ENCODE results near the gene CD300LB.

Gene CD300LB

GRCh38 chr17:74547736-74548135 lies 16.5 kb upstream of the CD300LB start:
- no peak for DNase-seq

GRCh38 chr17:74547264-74547663 lies 16.0 kb upstream of the CD300LB start:
- DNase-seq, result no peak

GRCh38 chr17:74546586-74546985 lies 15.3 kb upstream of the CD300LB start:
- no peak for DNase-seq

GRCh38 chr17:74545843-74546230 lies 14.6 kb upstream of the CD300LB start, which contains the start of gene CD300C:
Gene CD300C, minus strand, starts transcription at chr17:74546115. Its CDS starts 333 bp downstream, at chr17:74545782.
- DNase-seq, result no peak

- no peak for DNase-seq
Observed at GRCh38 chr17:74544991-74545842, 13.9 kb upstream of the CD300LB start.

GRCh38 chr17:74543891-74544760 lies 12.9 kb upstream of the CD300LB start:
- DNase-seq, result no peak

- DNase-seq, result no peak
Observed at GRCh38 chr17:74543406-74543805, 12.1 kb upstream of the CD300LB start.

- no peak for DNase-seq
Observed at GRCh38 chr17:74542727-74543383, 11.6 kb upstream of the CD300LB start.

GRCh38 chr17:74542166-74542565 lies 10.9 kb upstream of the CD300LB start:
- DNase-seq, result no peak

- no peak for DNase-seq
Observed at GRCh38 chr17:74541176-74542111, 10.2 kb upstream of the CD300LB start.

GRCh38 chr17:74539281-74539820 lies 8.1 kb upstream of the CD300LB start:
- no peak for DNase-seq

- no peak for DNase-seq
Observed at GRCh38 chr17:74536890-74537289, 5.6 kb upstream of the CD300LB start.

- no peak for DNase-seq
Observed at GRCh38 chr17:74532115-74532514, 840 bp upstream of the CD300LB start.

- DNase-seq, result no peak
Observed at GRCh38 chr17:74530831-74531150, 484 bp downstream of the CD300LB start.

- DNase-seq, result no peak
Observed at GRCh38 chr17:74529243-74529642, 2.0 kb downstream of the CD300LB start.

- DNase-seq, result no peak
Observed at GRCh38 chr17:74528491-74529199, 2.6 kb downstream of the CD300LB start.

GRCh38 chr17:74527756-74528155 lies 3.5 kb downstream of the CD300LB start:
- DNase-seq, result no peak

GRCh38 chr17:74527081-74527480 lies 4.2 kb downstream of the CD300LB start:
- DNase-seq, result no peak

- DNase-seq, result no peak
Observed at GRCh38 chr17:74526681-74527080, 4.6 kb downstream of the CD300LB start.

GRCh38 chr17:74525781-74526288 lies 5.4 kb downstream of the CD300LB start:
- no peak for DNase-seq

- no peak for DNase-seq
Observed at GRCh38 chr17:74525465-74525725, 5.9 kb downstream of the CD300LB start.
